NCI-H446 (cell line): ENCODE measurements around the gene AZU1.

Experiments
- DNase-seq, 2 experiments: peaks; one replicate each; lab custom pipeline; 2025; lab: John Stamatoyannopoulos, UW

AZU1 gene, protein sequence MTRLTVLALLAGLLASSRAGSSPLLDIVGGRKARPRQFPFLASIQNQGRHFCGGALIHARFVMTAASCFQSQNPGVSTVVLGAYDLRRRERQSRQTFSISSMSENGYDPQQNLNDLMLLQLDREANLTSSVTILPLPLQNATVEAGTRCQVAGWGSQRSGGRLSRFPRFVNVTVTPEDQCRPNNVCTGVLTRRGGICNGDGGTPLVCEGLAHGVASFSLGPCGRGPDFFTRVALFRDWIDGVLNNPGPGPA

GRCh38 chr19:827710-828321 is at the start of gene AZU1:
Gene AZU1 (plus strand): TSS chr19:827837. CDS start chr19:827847, 10 bp downstream.
- DNase-seq = no peak

GRCh38 chr19:778910-779653 is 48.6 kb upstream of the AZU1 start:
- DNase-seq = peak in 1 of 2 experiments; percentile 38

DNA sequence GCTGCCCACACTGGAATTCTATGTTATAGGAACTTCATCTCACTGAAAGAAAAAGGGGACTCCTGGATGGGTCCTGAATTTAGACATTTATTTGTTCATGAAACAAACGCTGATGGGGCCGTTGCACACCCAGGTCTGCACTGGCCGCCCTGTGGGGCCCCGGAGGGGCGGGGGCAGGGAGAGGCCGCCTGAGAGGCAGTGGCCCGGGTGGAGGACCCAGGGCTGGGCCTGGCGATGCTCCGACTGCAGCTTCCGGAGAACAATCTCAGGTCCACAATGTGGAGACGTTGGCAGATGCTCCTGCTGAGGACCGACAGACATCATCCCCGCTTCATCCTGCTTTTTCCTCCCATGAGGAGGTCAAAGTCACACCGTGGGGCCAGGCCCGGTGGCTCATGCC is 46.7 kb upstream of the AZU1 start:
- DNase-seq = no peak

GRCh38 chr19:781800-782184 is 45.8 kb upstream of the AZU1 start:
- no peak for DNase-seq

GRCh38 chr19:782185-782877 is 45.3 kb upstream of the AZU1 start:
- DNase-seq = no peak

DNA sequence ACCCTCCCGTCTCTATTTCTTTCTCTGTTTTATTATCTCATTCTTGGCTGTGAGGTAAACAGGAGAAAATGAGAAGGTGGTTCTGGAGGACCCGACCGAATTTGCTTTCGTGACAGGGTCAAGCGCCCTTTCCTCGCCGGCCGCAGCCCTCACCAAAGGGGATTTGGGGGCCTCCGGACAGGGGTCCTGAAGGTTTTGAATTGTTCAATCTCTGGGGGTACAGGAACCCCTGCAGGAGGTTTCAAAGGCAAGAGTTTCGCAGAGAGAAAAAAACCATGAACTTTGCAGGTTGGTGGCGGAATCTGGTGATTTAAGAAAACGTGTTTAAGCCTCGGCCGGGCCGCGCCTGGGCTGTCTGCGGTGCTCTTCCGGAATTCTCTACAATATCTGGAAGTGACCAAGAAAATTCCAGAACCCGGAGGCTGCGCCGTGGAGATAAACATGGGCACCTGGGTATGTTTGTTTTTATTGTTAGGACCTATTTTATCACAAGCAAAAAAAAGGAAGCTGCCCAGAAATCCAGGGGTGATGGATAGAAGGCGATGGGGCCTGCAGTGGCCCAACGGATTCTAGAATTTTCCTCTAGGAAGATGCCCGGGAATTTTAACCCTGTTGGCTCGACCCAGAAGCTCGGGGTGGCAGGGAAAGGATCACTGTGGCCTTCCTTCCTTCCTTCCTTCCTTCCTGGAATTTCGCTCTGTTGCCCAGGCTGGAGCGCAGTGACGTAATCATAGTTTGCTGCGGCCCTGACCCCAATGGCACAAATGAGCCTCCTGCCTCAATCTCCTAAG is 44.6 kb upstream of the AZU1 start:
- DNase-seq = no peak

GRCh38 chr19:784541-784940 is 43.1 kb upstream of the AZU1 start:
- DNase-seq = no peak

DNA sequence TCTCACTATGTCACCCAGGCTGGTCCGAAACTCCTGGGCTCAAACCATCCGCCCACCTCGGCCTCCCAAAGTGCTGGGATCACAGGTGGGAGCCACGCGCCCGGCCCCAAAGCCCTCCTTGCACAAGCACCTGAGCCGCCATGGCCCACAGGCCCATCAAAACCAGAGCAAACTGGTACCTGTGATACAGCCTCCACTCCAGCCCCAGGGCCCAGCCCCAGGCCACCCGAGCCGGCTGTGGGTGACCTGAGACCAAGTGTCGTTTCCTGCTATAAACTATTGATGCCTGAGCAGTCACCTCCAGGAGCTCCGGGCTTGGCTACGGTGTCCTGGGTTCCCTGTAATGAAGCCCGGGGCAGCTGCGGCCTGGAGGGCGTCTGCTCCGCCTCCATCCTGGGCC is 40.1 kb upstream of the AZU1 start:
- no peak for DNase-seq

DNA sequence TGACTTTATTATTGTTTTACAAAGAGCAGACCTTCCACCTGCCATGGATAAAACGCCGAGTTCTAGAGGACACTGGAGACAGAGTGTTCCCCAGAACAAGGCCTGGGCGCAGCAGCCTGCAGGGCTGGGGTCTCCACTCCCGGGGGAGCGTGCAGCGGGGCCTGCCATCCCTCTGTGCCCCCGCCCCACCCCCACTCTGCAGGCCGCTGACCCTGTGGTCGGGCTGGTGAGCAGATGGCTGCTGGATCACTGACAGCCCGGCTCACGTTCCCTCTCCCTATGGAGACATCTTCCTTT is 39.0 kb upstream of the AZU1 start:
- no peak for DNase-seq

DNA sequence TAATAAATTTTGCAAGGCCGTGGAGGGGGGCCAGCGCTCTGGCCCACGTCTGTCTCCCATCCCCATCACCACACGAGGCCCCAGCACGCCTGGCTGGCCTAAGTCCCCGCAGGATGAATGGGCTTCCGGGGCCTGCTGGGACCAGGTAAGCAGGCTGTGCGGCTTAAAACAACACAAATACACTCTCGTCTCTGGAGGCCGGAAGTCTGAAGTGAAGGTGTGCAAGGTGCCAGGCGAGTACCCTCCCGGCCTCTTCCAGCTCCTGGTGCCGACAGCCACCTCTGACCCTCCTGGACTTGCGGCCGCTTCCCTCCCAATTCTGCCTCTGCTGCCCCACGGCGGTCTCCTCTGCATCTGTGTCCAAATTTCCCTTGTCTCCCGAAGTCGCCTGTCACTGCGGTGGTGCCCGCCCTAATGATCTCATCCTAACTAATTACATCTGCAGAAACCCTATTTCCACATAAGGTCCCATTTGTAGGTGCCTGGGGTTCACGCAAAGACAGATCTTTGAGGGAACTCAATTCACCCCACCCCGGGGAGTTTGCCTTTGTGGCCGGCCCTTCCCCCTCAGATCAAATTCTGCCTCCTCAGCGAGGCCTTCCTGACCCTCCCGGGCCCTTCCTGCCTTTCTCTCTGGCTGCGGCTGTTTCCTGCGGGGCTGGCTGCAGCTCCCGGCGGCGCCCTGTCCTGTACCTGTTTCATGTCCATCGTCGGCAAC is 38.5 kb upstream of the AZU1 start:
- DNase-seq = no peak

- DNase-seq = no peak
Measured at GRCh38 chr19:789701-790060, 38.0 kb upstream of the AZU1 start.

DNA sequence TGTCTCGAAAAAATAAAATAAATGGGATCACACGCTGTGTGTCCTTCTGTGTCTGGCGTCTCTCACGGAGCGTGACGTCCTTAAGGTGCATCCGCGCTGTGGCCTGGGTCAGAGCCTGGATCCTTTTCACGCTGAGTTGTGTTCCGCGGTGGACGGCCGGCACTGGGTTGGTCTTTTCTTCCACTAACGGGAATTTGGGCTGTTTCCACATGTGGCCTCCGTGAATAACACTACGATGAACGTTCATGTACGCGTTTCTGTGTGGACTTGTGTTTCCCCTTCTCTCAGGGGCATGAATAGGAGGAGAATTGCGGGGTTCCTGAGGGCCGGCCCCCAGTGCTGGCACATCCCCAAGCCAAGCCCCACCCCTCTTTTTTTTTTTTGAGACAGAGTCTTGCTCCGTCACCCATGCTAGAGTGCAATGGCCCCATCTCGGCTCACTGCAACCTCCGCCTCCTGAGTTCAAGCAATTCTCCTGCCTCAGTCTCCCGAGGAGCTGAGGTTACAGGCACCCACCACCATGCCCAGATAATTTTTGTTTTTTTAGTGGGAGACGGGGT is 36.5 kb upstream of the AZU1 start:
- DNase-seq = no peak

- no peak for DNase-seq
Measured at GRCh38 chr19:791567-792305, 35.9 kb upstream of the AZU1 start.

GRCh38 chr19:792306-792885 is 35.2 kb upstream of the AZU1 start:
- DNase-seq = no peak

DNA sequence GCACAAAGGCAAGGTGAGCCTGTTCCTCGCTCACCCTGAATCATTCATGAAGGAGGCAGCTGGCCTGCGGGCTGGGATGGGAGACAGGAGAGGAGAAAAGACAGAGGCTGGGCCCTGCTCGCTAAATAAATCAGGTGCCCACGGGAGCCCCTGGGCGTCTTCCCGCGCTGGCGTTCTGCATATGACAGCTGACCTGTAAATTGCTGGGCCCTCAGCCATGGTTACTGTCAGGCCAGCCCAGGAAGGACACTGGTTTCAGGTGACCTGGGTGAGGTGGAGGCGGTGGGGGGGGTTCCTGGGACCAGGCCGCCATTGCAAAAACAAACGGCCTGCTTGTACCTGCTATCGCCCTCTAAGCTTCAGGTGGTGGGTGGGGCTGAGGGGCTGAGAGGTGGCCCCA is 33.8 kb upstream of the AZU1 start:
- no peak for DNase-seq

- no peak for DNase-seq
Measured at GRCh38 chr19:795073-795611, 32.5 kb upstream of the AZU1 start.

DNA sequence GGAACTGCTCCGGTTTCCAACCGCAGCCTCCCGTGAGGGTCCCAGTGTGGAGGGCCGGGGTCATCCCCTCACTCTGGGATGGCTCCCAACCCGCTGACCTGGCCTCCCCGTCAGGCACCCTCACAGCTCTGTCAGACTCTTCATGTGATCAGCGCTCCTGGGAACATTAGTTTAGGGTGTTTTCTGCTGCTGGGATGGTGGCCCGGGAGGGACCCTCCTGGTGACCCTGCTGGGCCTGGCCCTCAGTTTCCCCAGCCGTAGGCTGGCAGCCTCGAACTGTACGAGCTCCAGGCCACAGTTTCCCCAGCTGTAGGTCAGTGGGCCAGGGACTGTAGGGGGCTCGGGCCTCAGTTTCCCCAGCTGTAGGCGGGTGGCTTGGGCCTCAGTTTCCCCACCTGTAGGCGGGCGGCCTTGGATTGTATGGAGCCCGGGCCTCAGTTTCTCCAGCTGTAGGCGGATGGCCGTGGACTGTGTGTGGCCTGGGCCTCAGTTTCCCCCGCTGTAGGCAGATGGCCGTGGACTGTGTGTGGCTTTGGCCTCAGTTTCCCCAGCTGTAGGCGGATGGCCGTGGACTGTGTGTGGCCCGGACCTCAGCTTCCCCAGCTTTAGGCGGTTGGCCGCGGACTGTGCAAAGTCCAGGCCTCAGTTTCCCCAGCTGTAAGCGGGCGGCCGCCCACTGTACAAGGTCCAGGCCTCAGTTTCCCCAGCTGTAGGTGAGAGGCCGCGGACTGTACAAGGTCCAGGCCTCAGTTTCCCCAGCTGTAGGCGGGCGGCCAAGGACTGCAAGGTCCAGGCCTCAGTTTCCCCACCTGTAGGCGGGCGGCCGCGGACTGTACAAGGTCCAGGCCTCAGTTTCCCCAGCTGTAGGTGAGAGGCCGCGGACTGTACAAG is 31.7 kb upstream of the AZU1 start:
- DNase-seq = no peak

DNA sequence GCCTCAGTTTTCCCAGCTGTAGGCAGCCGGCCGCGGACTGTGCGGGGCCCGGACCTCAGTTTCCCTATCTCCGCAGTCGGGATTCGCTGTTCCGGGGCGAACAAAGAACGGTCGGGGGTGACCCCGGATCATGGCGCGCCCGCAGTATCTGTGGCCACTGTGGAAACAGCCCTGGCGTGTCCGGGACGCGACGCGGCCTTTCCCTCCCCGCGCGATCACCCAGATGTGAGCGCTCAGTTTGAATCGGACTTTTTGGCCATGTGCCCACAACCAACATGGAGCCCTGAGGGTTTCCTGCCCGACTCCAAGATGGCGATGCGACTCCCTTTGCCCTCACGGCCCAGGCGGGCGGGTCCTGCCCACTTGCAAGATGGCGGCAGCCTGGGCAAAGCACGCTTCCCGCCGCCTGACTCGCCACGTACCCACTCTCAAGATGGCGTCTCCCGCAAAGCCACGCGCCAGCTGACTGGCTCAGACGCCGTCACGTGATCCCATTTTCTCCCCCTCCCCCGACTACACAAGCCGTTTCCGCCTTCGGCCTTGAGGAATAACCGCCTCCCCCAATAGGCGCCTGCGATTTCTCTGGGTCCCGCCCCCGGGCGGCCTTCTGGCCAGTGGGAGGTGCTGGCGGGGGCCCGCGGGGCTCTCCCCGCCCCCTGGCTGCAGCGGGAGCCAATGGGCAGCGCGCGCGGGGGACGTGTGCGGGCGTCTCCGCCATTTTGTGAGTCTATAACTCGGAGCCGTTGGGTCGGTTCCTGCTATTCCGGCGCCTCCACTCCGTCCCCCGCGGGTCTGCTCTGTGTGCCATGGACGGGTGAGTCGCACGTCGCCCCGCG is 30.7 kb upstream of the AZU1 start, which contains the start of gene PTBP1:
TSS of gene PTBP1 (plus strand) at position 761 of the 836 bp plus-strand sequence. CDS start at position 807, 46 bp downstream.
- peak; percentile 99 to 100 for DNase-seq
